GM19193 (cell line): ENCODE measurements around the gene SCART1.

Source experiments
- POLR2A ChIP-seq: IDR thresholded peaks from 4 replicates; pipeline ENCODE4 v1.6.1; 2011; ENCODE audit not compliant: insufficient read depth, insufficient read length; ENCODE audit errors: extremely low read depth

The SCART1 gene

GRCh38 chr10:133481657-133482056, 27.9 kb downstream of the SCART1 start:
- TF ChIP-seq POLR2A: no peak

GRCh38 chr10:133484818-133485217, 31.1 kb downstream of the SCART1 start:
- TF ChIP-seq POLR2A: no peak

GRCh38 chr10:133487085-133487484, 33.3 kb downstream of the SCART1 start:
- no peak for TF ChIP-seq POLR2A

GRCh38 chr10:133488354-133488753, 34.6 kb downstream of the SCART1 start:
- no peak for TF ChIP-seq POLR2A

DNA sequence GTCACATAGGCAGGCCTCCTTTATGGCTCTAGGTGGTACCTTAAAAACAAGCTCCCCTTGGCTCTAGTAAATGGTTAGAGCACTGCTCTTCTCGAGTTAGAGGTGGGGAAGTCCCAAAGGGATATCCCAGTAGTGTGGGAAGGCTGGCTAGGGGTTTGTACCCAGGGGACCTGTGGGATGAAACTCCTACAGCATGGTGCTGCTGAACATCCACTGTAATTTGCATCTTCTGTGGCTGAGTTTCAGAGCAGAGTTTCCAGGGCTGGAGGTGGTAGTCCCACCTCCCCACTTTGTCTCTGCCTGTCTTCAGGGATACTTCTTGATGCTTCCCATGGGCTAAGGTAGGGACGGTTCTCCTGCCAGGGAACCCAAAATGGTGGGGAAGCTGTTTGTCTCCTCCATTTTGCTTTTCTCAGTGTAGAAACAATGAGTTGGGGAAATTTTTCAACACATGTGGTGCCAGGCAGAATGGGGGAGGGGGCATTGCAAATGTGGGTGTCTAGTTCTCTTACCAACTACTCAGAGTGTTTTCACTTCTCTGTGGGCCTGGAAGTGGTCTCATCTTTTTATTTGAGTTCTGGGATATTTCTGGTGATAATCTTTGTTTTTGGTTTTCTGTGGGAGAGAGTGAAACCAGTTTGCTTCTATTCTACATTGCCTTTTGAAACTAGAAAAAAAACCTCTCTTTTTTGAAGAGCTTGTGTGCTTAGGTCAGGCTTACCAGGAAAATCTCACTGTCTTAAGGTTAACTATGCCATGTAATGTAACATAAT, 36.3 kb downstream of the SCART1 start:
- TF ChIP-seq POLR2A: no peak

GRCh38 chr10:133509700-133510099, 56.0 kb downstream of the SCART1 start:
- no peak for TF ChIP-seq POLR2A

GRCh38 chr10:133511408-133511807, 57.7 kb downstream of the SCART1 start:
- no peak for TF ChIP-seq POLR2A

DNA sequence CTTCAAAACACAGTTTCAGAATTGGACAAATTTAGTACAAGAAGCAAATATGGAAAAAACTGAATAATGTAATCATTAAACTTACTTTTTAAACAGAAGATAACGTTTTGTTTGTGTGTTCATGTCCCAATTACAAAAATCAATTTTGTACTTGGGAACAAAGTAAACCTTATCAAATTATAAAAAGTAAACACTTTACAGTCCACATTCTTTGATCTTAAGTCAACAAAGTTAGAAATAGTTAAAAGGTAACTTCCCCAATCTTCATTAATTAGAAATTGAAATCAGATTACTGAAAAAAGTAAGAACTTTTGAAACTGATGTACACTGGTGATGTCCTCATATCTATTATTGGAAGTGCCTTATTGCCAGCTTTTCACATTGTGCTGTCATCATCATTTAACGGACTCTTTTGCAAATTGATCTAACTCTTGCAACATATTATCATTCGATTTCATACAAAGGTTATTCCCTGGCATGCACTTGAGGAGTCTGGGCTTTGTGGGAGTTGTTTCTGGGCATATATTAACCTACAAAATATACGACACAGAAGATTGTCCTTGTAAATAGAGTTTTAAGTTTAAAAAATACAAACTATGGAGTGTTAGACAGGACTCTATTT, 58.3 kb downstream of the SCART1 start:
- no peak for TF ChIP-seq POLR2A

DNA sequence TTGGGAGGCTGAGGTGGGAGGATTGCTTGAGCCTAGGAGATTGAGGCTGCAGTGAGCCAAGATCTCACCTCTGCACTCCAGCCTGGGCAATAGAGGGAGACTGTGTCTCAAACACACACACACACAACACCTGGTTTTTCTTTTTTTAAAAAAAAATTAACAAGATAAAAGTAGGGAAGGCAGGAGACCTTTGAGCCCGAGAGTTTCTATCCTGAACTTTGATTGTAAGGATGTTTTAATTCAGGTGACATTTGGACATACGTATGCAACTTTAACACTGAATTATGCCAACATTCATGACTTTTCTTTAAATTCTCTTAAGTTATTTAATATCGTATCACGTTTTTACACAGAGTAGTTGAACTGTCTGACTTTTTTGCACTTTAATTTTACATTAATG, 61.7 kb downstream of the SCART1 start:
- TF ChIP-seq POLR2A: no peak

DNA sequence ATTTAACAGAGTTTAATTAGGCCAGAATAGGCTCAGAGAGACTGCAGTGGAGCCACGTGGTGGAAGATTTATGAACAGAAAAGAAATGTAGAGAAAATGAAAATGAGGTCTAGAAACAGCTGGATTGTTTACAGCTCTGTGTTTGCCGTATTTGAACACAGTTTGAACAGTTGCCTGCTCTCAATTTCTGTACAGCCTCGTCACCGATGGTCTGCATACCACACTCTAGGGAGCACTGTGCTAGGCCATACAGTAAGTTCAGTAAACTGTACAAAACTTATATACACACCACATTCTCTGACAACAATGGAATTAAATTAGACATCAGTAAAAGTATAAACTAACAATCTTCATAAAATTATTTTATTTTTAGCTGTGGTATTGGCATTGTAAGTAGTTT, 62.3 kb downstream of the SCART1 start:
- no peak for TF ChIP-seq POLR2A
